ENCODE measurements around the gene CS. TPM values are rescaled to one million over a fixed set of nuclear protein-coding genes. Genes with fewer than 3 reads are reported as not detected.

Gene CS
- total and polyA plus RNA-seq, 2 of the 4 experiments (the other 2 are of a cell fraction): 139 to 146 TPM

DNA sequence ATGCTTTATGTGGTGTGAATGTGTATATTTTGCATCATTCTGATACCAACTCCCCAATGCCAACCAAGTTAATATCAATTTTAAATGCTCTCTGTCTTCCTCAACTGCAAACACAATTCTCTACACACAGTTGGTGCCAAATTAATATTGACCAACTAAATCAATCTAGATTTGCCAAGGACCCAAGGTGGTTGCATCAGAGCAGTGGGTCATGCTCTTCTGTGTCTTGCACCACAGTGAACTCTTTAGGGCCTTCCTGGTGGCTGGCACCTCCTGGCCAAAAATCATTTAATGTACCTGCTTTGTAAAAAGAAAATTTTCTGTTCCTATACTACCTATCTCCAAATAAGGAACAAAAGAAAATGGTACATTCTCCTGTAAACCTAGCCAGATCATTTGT, 19.3 kb downstream of the CS start:
- TF ChIP-seq CHD1 (IDR thresholded peaks at IDR 0.05; ENCODE audit: low read depth, low read length) (no peak), RFX5 (IDR thresholded peaks at IDR 0.05; ENCODE audit: low read depth, low read length) (no peak), NFE2L2 (IDR thresholded peaks at IDR 0.05; ENCODE audit: low read depth, low read length) (no peak), SMC3 (IDR thresholded peaks at IDR 0.05; ENCODE audit: low read depth, low read length) (no peak), FOS (IDR thresholded peaks at IDR 0.05; ENCODE audit: low read depth, low read length) (no peak), CEBPB (IDR thresholded peaks at IDR 0.05; ENCODE audit: low read depth, low read length) (no peak), POLR2A (IDR thresholded peaks at IDR 0.05; ENCODE audit: low read depth, low read length) (no peak), MAFK (IDR thresholded peaks at IDR 0.05; ENCODE audit: low read depth, low read length) (no peak), RCOR1 (IDR thresholded peaks at IDR 0.05; ENCODE audit: insufficient replicate concordance, low read length) (no peak), MAZ (IDR thresholded peaks at IDR 0.05; ENCODE audit: borderline replicate concordance, low read depth, low read length) (no peak), BHLHE40 (IDR thresholded peaks at IDR 0.05; ENCODE audit: low read depth, low read length) (no peak), RAD21 (IDR thresholded peaks at IDR 0.05; ENCODE audit: low read length) (no peak), MXI1 (IDR thresholded peaks at IDR 0.05; ENCODE audit: borderline replicate concordance, low read depth, low read length) (no peak)
- TF ChIP-seq, protein P1, sequence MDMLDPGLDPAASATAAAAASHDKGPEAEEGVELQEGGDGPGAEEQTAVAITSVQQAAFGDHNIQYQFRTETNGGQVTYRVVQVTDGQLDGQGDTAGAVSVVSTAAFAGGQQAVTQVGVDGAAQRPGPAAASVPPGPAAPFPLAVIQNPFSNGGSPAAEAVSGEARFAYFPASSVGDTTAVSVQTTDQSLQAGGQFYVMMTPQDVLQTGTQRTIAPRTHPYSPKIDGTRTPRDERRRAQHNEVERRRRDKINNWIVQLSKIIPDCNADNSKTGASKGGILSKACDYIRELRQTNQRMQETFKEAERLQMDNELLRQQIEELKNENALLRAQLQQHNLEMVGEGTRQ (IDR thresholded peaks at IDR 0.05; ENCODE audit: low read depth, low read length): no peak
- TF ChIP-seq, protein P2, sequence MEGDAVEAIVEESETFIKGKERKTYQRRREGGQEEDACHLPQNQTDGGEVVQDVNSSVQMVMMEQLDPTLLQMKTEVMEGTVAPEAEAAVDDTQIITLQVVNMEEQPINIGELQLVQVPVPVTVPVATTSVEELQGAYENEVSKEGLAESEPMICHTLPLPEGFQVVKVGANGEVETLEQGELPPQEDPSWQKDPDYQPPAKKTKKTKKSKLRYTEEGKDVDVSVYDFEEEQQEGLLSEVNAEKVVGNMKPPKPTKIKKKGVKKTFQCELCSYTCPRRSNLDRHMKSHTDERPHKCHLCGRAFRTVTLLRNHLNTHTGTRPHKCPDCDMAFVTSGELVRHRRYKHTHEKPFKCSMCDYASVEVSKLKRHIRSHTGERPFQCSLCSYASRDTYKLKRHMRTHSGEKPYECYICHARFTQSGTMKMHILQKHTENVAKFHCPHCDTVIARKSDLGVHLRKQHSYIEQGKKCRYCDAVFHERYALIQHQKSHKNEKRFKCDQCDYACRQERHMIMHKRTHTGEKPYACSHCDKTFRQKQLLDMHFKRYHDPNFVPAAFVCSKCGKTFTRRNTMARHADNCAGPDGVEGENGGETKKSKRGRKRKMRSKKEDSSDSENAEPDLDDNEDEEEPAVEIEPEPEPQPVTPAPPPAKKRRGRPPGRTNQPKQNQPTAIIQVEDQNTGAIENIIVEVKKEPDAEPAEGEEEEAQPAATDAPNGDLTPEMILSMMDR (conservative IDR thresholded peaks at IDR 0.05; ENCODE audit: low read depth, low read length): no peak
- TF ChIP-seq, protein P3, sequence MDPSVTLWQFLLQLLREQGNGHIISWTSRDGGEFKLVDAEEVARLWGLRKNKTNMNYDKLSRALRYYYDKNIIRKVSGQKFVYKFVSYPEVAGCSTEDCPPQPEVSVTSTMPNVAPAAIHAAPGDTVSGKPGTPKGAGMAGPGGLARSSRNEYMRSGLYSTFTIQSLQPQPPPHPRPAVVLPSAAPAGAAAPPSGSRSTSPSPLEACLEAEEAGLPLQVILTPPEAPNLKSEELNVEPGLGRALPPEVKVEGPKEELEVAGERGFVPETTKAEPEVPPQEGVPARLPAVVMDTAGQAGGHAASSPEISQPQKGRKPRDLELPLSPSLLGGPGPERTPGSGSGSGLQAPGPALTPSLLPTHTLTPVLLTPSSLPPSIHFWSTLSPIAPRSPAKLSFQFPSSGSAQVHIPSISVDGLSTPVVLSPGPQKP (IDR thresholded peaks at IDR 0.05; ENCODE audit: borderline replicate concordance, low read depth, low read length): no peak
- Histone ChIP-seq H3K56ac (ENCODE audit: extremely low read depth, insufficient read depth, low read length) (no peak overlapping the region), H4K8ac (ENCODE audit: low read depth in 2 of 2, low read length in 2 of 2) (no peak overlapping the region), H3K14ac (replicated peaks; ENCODE audit: low read depth, low read length) (no peak overlapping the region), H3K79me1 (ENCODE audit: low read depth in 1 of 2, low read length in 2 of 2) (peaks cover 12 to 15% of the 10 kb centered on the region in 2 experiments; a peak in 3 of 4 replicates), H3K27ac (ENCODE audit: insufficient read depth, low read length) (no peak overlapping the region), H3K4me3 (ENCODE audit: insufficient read depth, low read depth, low read length) (no peak overlapping the region), H4K20me1 (ENCODE audit: insufficient read depth, low read length) (no peaks in the 10 kb centered on the region), H2AK5ac (ENCODE audit: low read depth, low read length) (no peak overlapping the region), H3K36me3 (ENCODE audit: control insufficient read depth, insufficient read depth, low read length) (peaks cover 58% of the 10 kb centered on the region), H3K18ac (ENCODE audit: low read depth, low read length) (no peak overlapping the region), H4K91ac (ENCODE audit: insufficient read depth, low read depth, low read length) (no peak overlapping the region), H3K4ac (ENCODE audit: low read depth, low read length) (no peak overlapping the region), H3K27me3 (ENCODE audit: control insufficient read depth, insufficient read depth, low read length) (no peaks in the 10 kb centered on the region), H3K9me3 (ENCODE audit: control insufficient read depth, insufficient read depth, low read length) (no peaks in the 10 kb centered on the region), H2BK120ac (ENCODE audit: low read depth, low read length) (no peak overlapping the region), H4K5ac (ENCODE audit: low read depth, low read length) (no peak overlapping the region), H3K9ac (ENCODE audit: low read depth, low read length) (no peak overlapping the region), H2BK20ac (ENCODE audit: low read depth, low read length) (no peak overlapping the region), H3K4me1 (ENCODE audit: control insufficient read depth, insufficient read depth, low read length) (peaks cover 2% of the 10 kb centered on the region; the same call in 1 of the 2 replicates), H2BK5ac (ENCODE audit: low read depth, low read length, poor library complexity, severe bottlenecking) (no peak overlapping the region), H3K23ac (ENCODE audit: low read depth, low read length) (no peak overlapping the region), H3K4me2 (ENCODE audit: low read depth, low read length) (no peak overlapping the region), H2AK9ac (replicated peaks; ENCODE audit: low read depth, low read length, poor library complexity) (no peak overlapping the region), H2AFZ (replicated peaks; ENCODE audit: low read length, poor library complexity) (no peak overlapping the region), H3K9me1 (ENCODE audit: insufficient read depth, low read length) (no peaks in the 10 kb centered on the region), H2BK15ac (ENCODE audit: low read depth, low read length) (no peak overlapping the region)
- intact Hi-C loops (cut with micrococcal nuclease) (no loop called here), dilution Hi-C loops (cut with HindIII; ENCODE audit: low sequenced_read_pairs, unreplicated experiment) (no loop called here), in situ Hi-C loops (cut with MboI; ENCODE audit: low sequenced_read_pairs) (no loop called here)
- ATAC-seq (ENCODE audit: low read depth) (no peak), DNase-seq (no peak)
- POLR2A ChIA-PET (ENCODE audit: unreplicated experiment): no interaction called here
- BruUV-seq (replicated peaks): no TSS peak
- CTCF ChIA-PET: no interaction called here
